H9 (cell line): Measurements from ENCODE around the gene VAV3. TPM values are rescaled to one million over a fixed set of nuclear protein-coding genes. Genes with fewer than 3 reads are reported as not detected.

ENCODE experiments used
- DNase-seq: peaks from one replicate; pipeline ENCODE4 v3.0.0-alpha.2; 2017
- H2AFZ ChIP-seq: one replicate; pipeline ENCODE4 v1.6.1; 2013; ENCODE audit warnings: mild to moderate bottlenecking, low read length, control low read depth, moderate library complexity
- H2AK5ac ChIP-seq: 2 replicates; pipeline ENCODE4 v1.6.1; 2013; ENCODE audit warnings: low read length, control low read depth, mixed read lengths; ENCODE audit not compliant: insufficient read length
- H2BK120ac ChIP-seq: one replicate; pipeline ENCODE4 v1.6.1; 2013; ENCODE audit warnings: low read depth, mild to moderate bottlenecking, low read length, control low read depth, inconsistent platforms; ENCODE audit not compliant: poor library complexity, severe bottlenecking
- H2BK12ac ChIP-seq: 2 replicates; pipeline ENCODE4 v1.6.1; 2013; ENCODE audit warnings: low read length, control low read depth, mixed read lengths, low read depth; ENCODE audit not compliant: insufficient read length
- H2BK15ac ChIP-seq: 2 replicates; pipeline ENCODE4 v1.6.1; 2013; ENCODE audit warnings: low read depth, low read length, control low read depth
- H2BK20ac ChIP-seq: one replicate; pipeline ENCODE4 v1.6.1; 2013; ENCODE audit warnings: low read depth, mild to moderate bottlenecking, low read length, control low read depth, inconsistent platforms; ENCODE audit not compliant: poor library complexity, severe bottlenecking
- H2BK5ac ChIP-seq: 2 replicates; pipeline ENCODE4 v1.6.1; 2013; ENCODE audit warnings: low read length, control low read depth, mixed read lengths; ENCODE audit not compliant: insufficient read length
- H3K14ac ChIP-seq: 2 replicates; pipeline ENCODE4 v1.6.1; 2013; ENCODE audit warnings: low read length, control low read depth; ENCODE audit not compliant: insufficient read depth
- H3K18ac ChIP-seq: 2 replicates; pipeline ENCODE4 v1.6.1; 2013; ENCODE audit warnings: low read depth, mild to moderate bottlenecking, mixed read lengths, low read length, control low read depth; ENCODE audit not compliant: insufficient read length
- H3K23ac ChIP-seq: 2 replicates; pipeline ENCODE4 v1.6.1; 2013; ENCODE audit warnings: low read length, control low read depth, mixed read lengths, low read depth; ENCODE audit not compliant: insufficient read length
- H3K23me2 ChIP-seq: 2 replicates; pipeline ENCODE4 v1.6.1; 2013; ENCODE audit warnings: low read depth, mild to moderate bottlenecking, mixed read lengths, low read length, control low read depth; ENCODE audit not compliant: insufficient read length, poor library complexity, severe bottlenecking
- H3K27ac ChIP-seq: 2 replicates; pipeline ENCODE4 v1.5.1; 2013; ENCODE audit warnings: low read length, control low read depth, mixed read lengths, low read depth; ENCODE audit not compliant: insufficient read length
- H3K27me3 ChIP-seq: 2 replicates; pipeline ENCODE4 v1.6.1; 2013; ENCODE audit warnings: low read length, control low read depth, inconsistent platforms; ENCODE audit not compliant: insufficient read depth
- H3K4ac ChIP-seq: 2 replicates; pipeline ENCODE4 v1.6.1; 2013; ENCODE audit warnings: low read depth, mild to moderate bottlenecking, control low read depth, inconsistent platforms, low read length, moderate library complexity
- H3K4me1 ChIP-seq: 2 replicates; pipeline ENCODE4 v1.6.1; 2013; ENCODE audit warnings: low read length, control low read depth, inconsistent platforms; ENCODE audit not compliant: insufficient read depth
- H3K4me2 ChIP-seq: 2 replicates; pipeline ENCODE4 v1.6.1; 2013; ENCODE audit warnings: low read length, control low read depth, mixed read lengths; ENCODE audit not compliant: insufficient read length, insufficient read depth
- H3K56ac ChIP-seq: 2 replicates; pipeline ENCODE4 v1.6.1; 2013; ENCODE audit warnings: low read depth, mild to moderate bottlenecking, mixed read lengths, low read length, control low read depth; ENCODE audit not compliant: insufficient read length
- H3K79me1 ChIP-seq: 2 replicates; pipeline ENCODE4 v1.6.1; 2013; ENCODE audit warnings: low read depth, mild to moderate bottlenecking, moderate library complexity, low read length, control low read depth, inconsistent platforms; ENCODE audit not compliant: insufficient read depth, poor library complexity, severe bottlenecking
- H3K79me2 ChIP-seq: 2 replicates; pipeline ENCODE4 v1.6.1; 2013; ENCODE audit warnings: low read length, control low read depth, inconsistent platforms; ENCODE audit not compliant: insufficient read depth
- H3K9ac ChIP-seq: 2 replicates; pipeline ENCODE4 v1.6.1; 2013; ENCODE audit warnings: low read length, control low read depth, mixed read lengths; ENCODE audit not compliant: insufficient read length; ENCODE audit errors: extremely low read depth
- H3K9me3 ChIP-seq: one replicate; pipeline ENCODE4 v1.6.1; 2013; ENCODE audit warnings: low read depth, low read length, inconsistent platforms; ENCODE audit not compliant: control insufficient read depth
- H3T11ph ChIP-seq: one replicate; pipeline ENCODE4 v1.6.1; 2013; ENCODE audit warnings: mild to moderate bottlenecking, low read length, control low read depth, inconsistent platforms
- H4K20me1 ChIP-seq: one replicate; pipeline ENCODE4 v1.6.1; 2013; ENCODE audit not compliant: control insufficient read depth, insufficient read length, insufficient read depth
- H4K5ac ChIP-seq: 2 replicates; pipeline ENCODE4 v1.6.1; 2013; ENCODE audit warnings: low read depth, mild to moderate bottlenecking, mixed read lengths, low read length, control low read depth; ENCODE audit not compliant: insufficient read length
- H4K8ac ChIP-seq: replicated peaks from 2 replicates; pipeline ENCODE4 v1.6.1; 2013; ENCODE audit warnings: low read length, control low read depth, mixed read lengths, low read depth; ENCODE audit not compliant: insufficient read length
- H4K91ac ChIP-seq: 2 replicates; pipeline ENCODE4 v1.6.1; 2013; ENCODE audit warnings: low read depth, mild to moderate bottlenecking, moderate library complexity, mixed read lengths, low read length, control low read depth; ENCODE audit not compliant: insufficient read length
- H3K27ac Mint-ChIP-seq, 3 experiments: 2 replicates in 2 of 3; 3 replicates in 1 of 3; pipeline ENCODE4 v1.8.0; 2020 to 2021; ENCODE audit warnings: mixed read lengths in 3 of 3, mild to moderate bottlenecking in 1 of 3, moderate library complexity in 1 of 3
- H3K27me3 Mint-ChIP-seq: 2 replicates; pipeline ENCODE4 v1.8.0; 2021; ENCODE audit warnings: low read depth, mild to moderate bottlenecking, moderate library complexity, mixed read lengths
- H3K36me3 Mint-ChIP-seq, 3 experiments: 2 replicates in 2 of 3; 3 replicates in 1 of 3; pipeline ENCODE4 v1.8.0; 2020 to 2021; ENCODE audit warnings: low read depth in 3 of 3, mixed read lengths in 3 of 3; ENCODE audit not compliant: insufficient read depth in 1 of 3
- H3K4me1 Mint-ChIP-seq, 2 experiments: 2 replicates each; pipeline ENCODE4 v1.8.0; 2020; ENCODE audit warnings: mixed read lengths in 2 of 2
- H3K4me3 Mint-ChIP-seq, 2 experiments: 2 replicates in 1 of 2; 3 replicates in 1 of 2; pipeline ENCODE4 v1.8.0; 2020 to 2021; ENCODE audit warnings: mild to moderate bottlenecking in 2 of 2, mixed read lengths in 2 of 2, moderate library complexity in 1 of 2
- H3K9me3 Mint-ChIP-seq, 2 experiments: 2 replicates in 1 of 2; 3 replicates in 1 of 2; pipeline ENCODE4 v1.8.0; 2020; ENCODE audit warnings: mild to moderate bottlenecking in 2 of 2, mixed read lengths in 2 of 2, moderate library complexity in 1 of 2
- CTCF ChIP-seq: fragments of 200-600 bp; sonication (generic); conservative IDR thresholded peaks from 3 replicates; pipeline ENCODE4 v1.8.0; 2021; ENCODE audit warnings: antibody characterized with exemption, mild to moderate bottlenecking
- WGBS: extraction: QIAGEN DNeasy Blood & Tissue Kit; methylation state at CpG from one replicate; pipeline ENCODE4 v1.1.7; 2013; ENCODE audit warnings: missing lambda C conversion rate, low lambda C conversion rate, mixed read lengths; ENCODE audit not compliant: insufficient read length; ENCODE audit errors: extremely low coverage; 5-methylcytosine and 5-hydroxymethylcytosine counted together
- total RNA-seq: library from RNA; stranded (reverse); gene quantifications from 2 replicates; pipeline ENCODE4 v1.2.1, GENCODE V29; 2021

VAV3 gene
- total RNA-seq, 1 experiment from 2014 or later, result 5.1 TPM

DNA sequence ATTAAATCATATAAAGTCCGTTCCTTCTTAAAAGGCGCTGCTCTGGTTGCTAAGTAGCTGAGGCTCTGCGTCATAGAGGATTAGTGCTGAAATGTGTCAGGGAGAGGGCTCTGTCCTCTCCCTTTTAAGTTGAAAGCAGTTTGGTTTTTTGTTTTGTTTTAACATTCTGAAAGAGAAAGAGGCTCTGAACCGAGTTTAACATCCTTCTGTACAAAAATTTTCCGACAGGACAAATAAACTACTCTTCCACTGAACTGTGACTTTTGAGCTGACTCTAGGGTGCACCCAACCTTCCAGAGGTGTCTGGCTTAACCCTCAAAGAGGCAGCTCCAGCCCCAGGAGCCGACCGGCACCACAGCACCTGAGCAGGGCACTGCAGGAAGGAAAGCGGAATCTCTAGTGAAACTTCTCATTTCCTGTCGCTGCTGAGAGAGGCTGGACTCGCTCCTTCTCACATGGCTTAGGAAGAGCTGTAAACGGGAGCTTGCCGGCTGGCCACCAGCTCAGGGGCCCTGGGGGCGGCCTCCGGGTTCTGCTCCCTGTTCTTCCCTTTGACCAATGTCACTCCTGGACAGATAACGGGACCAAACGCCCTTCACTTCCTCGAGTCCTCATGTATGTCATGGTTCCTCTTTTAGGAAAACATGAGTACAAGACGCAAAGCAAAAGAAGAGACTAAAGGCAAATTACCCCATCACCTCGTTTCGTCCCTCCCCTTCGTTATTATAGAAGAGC is 1.2 kb downstream of the VAV3 start:
- H4K91ac ChIP-seq, result no peak overlapping the region
- H3K23me2 ChIP-seq, result peaks cover 16% of the 10 kb centered on the region
- H3K18ac ChIP-seq, result no peak overlapping the region
- H3K4me3 Mint-ChIP-seq, result peak overlapping the region; percentile 84 to 95
- no peak overlapping the region for H2BK5ac ChIP-seq
- no peak overlapping the region for H2BK15ac ChIP-seq
- peak overlapping the region; percentile 99 for H3K4me2 ChIP-seq
- H3K79me1 ChIP-seq, result no peaks in the 10 kb centered on the region
- peak overlapping the region; percentile 69 for H3K9ac ChIP-seq
- no peak overlapping the region for H3T11ph ChIP-seq
- no peak overlapping the region for H4K5ac ChIP-seq
- no peak overlapping the region for H3K4ac ChIP-seq
- peak overlapping the region in 1 of 3 experiments; percentile 61; a peak in 1 of 7 replicates for H3K27ac Mint-ChIP-seq
- H3K9me3 Mint-ChIP-seq, result no peaks in the 10 kb centered on the region; a peak in 1 of 5 replicates
- no peak for TF ChIP-seq CTCF
- no peak overlapping the region for H3K27ac ChIP-seq
- peaks cover 19% of the 10 kb centered on the region for H3K27me3 Mint-ChIP-seq
- H3K27me3 ChIP-seq, result no peaks in the 10 kb centered on the region; the same call in 1 of the 2 replicates
- no peaks in the 10 kb centered on the region for H3K9me3 ChIP-seq
- H4K20me1 ChIP-seq, result no peaks in the 10 kb centered on the region
- peak; percentile 57 for DNase-seq
- H2AFZ ChIP-seq, result peak overlapping the region; percentile 32
- H3K4me1 Mint-ChIP-seq, result peaks cover 13 to 21% of the 10 kb centered on the region in 2 experiments
- H4K8ac ChIP-seq, result no peak overlapping the region
- H3K23ac ChIP-seq, result no peak overlapping the region
- peaks cover 6% of the 10 kb centered on the region; the same call in 1 of the 2 replicates for H3K79me2 ChIP-seq
- H2BK12ac ChIP-seq, result no peak overlapping the region
- no peak overlapping the region for H2BK20ac ChIP-seq
- H2BK120ac ChIP-seq, result no peak overlapping the region
- H3K14ac ChIP-seq, result no peak overlapping the region
- no CpG with 5 or more reads among the region's 21 CpGs for WGBS
- no peaks in the 10 kb centered on the region; a peak in 1 of 7 replicates for H3K36me3 Mint-ChIP-seq
- H3K56ac ChIP-seq, result no peak overlapping the region
- no peaks in the 10 kb centered on the region; the same call in none of the 2 replicates for H3K4me1 ChIP-seq
- no peak overlapping the region for H2AK5ac ChIP-seq
